RWPE1 (cell line): ENCODE measurements around the gene TFCP2.

Experiments used
- CTCF ChIA-PET: fragments of 350-600 bp; sonication (Branson Sonifier 250); formaldehyde crosslinking; extraction: SDS; loops from one replicate; lab custom pipeline; 2021; lab: Yijun Ruan, JAX
- POLR2A ChIA-PET: fragments of 400-600 bp; formaldehyde crosslinking; extraction: SDS; loops from one replicate; lab custom pipeline; 2020; ENCODE audit warnings: antibody characterized with exemption; ENCODE audit not compliant: low non-redundant PET; lab: Yijun Ruan, JAX
- DNase-seq: peaks from one replicate; pipeline ENCODE4 v3.0.0; 2012; ENCODE audit warnings: low spot score
- H3K27ac ChIP-seq: fragments of 450-650 bp; 2 replicates; pipeline ENCODE4 v1.5.1; 2017
- TF ChIP-seq, protein P1 (sequence below): fragments of 450-650 bp; conservative IDR thresholded peaks from 2 replicates; pipeline ENCODE4 v1.5.1; 2017; ENCODE audit warnings: low read depth, mild to moderate bottlenecking

TFCP2 gene

DNA sequence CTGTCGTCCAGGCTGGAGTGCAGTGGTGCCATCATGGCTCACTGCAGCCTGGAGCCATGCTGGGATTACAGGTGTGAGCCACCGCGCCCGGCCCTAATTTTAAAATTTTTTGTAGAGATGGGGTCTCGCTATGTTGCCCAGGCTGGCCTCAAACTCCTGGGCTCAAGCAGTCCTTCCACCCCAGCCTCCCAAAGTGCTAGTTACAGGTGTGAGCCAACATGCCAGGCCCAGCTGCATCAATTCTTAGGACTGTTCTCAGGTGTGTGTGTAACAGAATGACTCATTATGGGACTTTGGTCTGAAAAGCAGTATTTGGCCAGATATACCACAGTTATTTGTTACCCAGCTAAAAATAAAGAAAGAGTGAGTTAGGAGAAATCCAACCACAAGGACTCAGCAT is 107.4 kb downstream of the TFCP2 start:
- CTCF ChIA-PET = no interaction called here
- 0 out of 2 replicates have a peak overlapping the region, but pooled peaks have one; percentile 12 for H3K27ac ChIP-seq
- POLR2A ChIA-PET = interaction anchor here (0.8 kb wide), 1 partner anchor 10 kb away, joined by 9 read pairs; no protein-coding TSS in a partner anchor
- DNase-seq = no peak
- TF ChIP-seq, protein P1, sequence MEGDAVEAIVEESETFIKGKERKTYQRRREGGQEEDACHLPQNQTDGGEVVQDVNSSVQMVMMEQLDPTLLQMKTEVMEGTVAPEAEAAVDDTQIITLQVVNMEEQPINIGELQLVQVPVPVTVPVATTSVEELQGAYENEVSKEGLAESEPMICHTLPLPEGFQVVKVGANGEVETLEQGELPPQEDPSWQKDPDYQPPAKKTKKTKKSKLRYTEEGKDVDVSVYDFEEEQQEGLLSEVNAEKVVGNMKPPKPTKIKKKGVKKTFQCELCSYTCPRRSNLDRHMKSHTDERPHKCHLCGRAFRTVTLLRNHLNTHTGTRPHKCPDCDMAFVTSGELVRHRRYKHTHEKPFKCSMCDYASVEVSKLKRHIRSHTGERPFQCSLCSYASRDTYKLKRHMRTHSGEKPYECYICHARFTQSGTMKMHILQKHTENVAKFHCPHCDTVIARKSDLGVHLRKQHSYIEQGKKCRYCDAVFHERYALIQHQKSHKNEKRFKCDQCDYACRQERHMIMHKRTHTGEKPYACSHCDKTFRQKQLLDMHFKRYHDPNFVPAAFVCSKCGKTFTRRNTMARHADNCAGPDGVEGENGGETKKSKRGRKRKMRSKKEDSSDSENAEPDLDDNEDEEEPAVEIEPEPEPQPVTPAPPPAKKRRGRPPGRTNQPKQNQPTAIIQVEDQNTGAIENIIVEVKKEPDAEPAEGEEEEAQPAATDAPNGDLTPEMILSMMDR = no peak

DNA sequence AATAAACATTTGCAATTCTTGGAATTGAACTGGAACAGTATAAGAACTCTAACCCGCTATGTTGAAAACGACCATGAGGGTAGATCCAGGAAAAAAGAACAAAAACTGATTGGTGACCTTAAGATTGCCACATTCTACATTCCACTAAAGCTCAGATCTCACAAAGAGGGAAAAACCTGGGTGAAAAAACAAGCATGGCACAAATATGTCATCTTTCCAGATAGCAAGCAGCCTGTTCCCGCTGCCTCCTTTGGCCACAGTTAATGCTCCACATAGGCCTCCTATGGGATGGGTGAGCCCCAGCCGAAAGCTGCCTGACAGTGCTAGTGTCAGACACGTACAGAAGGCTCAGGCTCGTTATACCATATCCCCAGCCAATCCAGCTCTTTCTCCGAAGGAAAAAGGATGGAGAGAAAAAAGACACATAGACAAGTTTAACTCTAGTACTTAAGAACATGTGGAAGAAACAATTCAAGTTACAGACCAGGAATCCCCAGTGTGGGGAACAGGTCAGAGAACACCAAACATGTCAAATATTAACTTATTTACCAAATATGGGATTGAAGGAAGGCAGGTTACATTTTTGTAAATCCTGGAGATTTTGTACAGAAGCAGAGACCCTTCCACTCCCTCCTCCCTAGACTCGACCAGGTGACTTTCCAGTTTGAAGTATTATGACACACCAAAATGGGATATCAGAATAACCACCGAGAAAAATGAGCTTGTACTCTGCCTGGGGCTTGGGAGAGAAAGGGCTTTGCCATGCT is 110.1 kb downstream of the TFCP2 start:
- no peak overlapping the region for H3K27ac ChIP-seq
- TF ChIP-seq, protein P1 = no peak
- no peak for DNase-seq
- CTCF ChIA-PET = interaction anchor here (0.6 to 0.9 kb wide), 2 partner anchors 15 to 56 kb away, joined by 4 read pairs; no protein-coding TSS in a partner anchor
- POLR2A ChIA-PET = no interaction called here

DNA sequence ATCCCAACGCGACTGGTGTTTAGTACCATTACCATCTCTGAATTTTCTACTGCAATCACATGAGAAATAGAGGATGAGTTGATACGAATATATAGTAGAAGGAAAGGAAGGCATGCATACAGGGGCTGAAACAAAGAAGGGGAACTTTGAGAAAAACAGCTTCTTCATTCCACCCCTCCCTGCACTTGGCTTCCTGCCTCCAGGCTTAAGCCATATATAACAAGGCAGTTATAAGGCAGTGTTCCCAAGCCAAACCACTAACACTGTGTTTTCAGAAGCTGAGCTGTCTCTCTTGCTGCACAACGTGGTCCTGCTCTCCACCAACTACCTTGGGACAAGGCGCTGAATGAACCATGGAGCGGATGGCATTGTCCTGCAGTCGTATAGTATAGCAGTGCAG is 113.8 kb downstream of the TFCP2 start:
- ChIA-PET CTCF (interaction anchor here (0.6 kb wide), 1 partner anchor 31 kb away, joined by 3 read pairs; no protein-coding TSS in a partner anchor), POLR2A (interaction anchor here (0.6 to 1.2 kb wide), 2 partner anchors 10 to 18 kb away, joined by 3 to 4 read pairs; partner anchors contain the start of gene LETMD1)
- peak overlapping the region; percentile 40; the same call in 1 of the 2 replicates for H3K27ac ChIP-seq
- no peak for DNase-seq
- TF ChIP-seq, protein P1 = no peak

DNA sequence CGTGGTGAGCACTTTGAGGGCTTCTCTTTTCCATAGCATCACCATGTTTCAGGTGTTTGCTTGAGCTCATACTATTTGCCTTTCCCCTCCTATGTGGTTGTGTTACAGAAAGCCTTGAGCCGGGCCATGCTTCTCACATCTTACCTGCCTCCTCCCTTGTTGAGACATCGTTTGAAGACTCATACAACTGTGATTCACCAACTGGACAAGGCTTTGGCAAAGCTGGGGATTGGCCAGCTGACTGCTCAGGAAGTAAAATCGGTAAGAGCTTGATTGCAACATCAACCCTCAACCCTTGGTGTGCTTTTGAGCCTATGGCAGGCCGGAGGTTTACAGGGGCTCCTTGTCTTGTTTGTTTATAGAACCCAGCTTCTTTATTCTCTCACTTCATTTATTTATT is 116.7 kb downstream of the TFCP2 start:
- H3K27ac ChIP-seq = peak overlapping the region; percentile 23
- POLR2A ChIA-PET = no interaction called here
- peak; percentile 84 for DNase-seq

DNA sequence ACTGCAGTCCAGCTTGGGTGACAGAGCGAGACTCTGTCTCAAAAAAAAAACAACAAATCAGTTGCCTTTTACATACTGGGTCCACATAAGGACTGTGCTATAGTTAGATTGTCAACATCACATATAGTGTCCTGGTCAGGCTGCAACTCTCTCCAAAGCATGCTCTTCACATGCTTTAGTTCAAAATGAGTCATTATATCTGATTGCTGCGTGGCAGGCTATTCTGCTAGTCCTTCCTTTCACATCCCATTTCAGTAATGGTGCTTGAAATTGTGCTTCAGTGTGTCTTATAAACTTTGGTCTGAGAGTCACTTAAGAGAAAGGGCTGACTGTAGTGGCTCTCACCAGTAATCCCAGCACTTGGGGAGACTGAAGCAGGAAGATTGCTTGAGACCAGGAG is 117.9 kb downstream of the TFCP2 start:
- POLR2A ChIA-PET = no interaction called here
- TF ChIP-seq, protein P1 = no peak
- CTCF ChIA-PET = no interaction called here
- no peak overlapping the region for H3K27ac ChIP-seq
- no peak for DNase-seq

More for the DNA sequence above, 116.7 kb downstream of the TFCP2 start:
- TF ChIP-seq, protein P1 = no peak
- CTCF ChIA-PET = no interaction called here

DNA sequence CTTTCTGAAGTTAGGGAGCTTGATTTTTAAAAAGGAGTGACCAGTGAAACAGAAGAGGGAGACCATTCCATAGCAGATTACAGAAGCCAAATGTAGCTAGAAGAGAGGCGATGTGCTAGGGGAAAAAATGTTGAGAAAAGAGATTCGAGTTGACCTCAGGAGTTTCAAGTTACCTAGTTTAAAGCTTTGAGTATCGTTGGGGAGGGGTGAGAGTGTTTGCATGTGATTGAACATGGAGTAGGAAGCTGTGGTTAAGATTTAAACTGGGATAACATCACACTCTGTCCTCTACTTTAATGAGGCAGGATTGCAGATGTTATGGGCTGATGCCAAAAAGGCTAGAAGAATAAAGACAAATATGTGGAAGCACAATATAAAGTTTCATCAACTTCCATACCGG is 121.1 kb downstream of the TFCP2 start:
- ChIA-PET POLR2A (no interaction called here), CTCF (no interaction called here)
- TF ChIP-seq, protein P1 = no peak

More for the DNA sequence above, 121.1 kb downstream of the TFCP2 start:
- no peak for DNase-seq
- H3K27ac ChIP-seq = no peak overlapping the region
